SU-DHL-6 (cell line): ENCODE measurements around the gene CD244.

Experiments
- CTCF ChIP-seq: fragments of 200-600 bp; sonication (generic); IDR thresholded peaks from one replicate; pipeline ENCODE4 v1.5.1; 2017; ENCODE audit warnings: antibody characterized with exemption, mild to moderate bottlenecking, low read length, moderate library complexity; ENCODE audit not compliant: insufficient read depth, poor library complexity, severe bottlenecking
- EZH2phosphoT487 ChIP-seq: fragments of 200-600 bp; sonication (generic), shearing (Covaris generic); conservative IDR thresholded peaks from 2 replicates; pipeline ENCODE4 v1.6.1; 2018; ENCODE audit warnings: mild to moderate bottlenecking, antibody characterized with exemption, low read length, moderate library complexity, mixed read lengths

GRCh38 chr1:160841079-160841478 is 21.6 kb downstream of the CD244 start:
- TF ChIP-seq CTCF: no peak
- TF ChIP-seq EZH2phosphoT487: no peak
